ENCODE results near the gene TMEM95. TPM values are rescaled to one million over a fixed set of nuclear protein-coding genes. Genes with fewer than 3 reads are reported as not detected.
A peak's percentile ranks its signal among the peaks of the same experiment; 100 is the strongest.

The TMEM95 gene
- total and polyA plus RNA-seq, 4 donors, result not detected

- Histone ChIP-seq H3K27ac (ENCODE audit: low read depth in 1 of 2, low read length in 2 of 2) (peak overlapping the region; percentile 65 to 82), H3K9me3 (ENCODE audit: control insufficient read depth in 4 of 4, low read length in 3 of 4) (no peaks in the 10 kb centered on the region), H3K4me1 (ENCODE audit: control insufficient read depth in 4 of 4, insufficient read depth in 4 of 4, low read length in 3 of 4) (peaks cover 8 to 22% (median 15%) of the 10 kb centered on the region in 4 donors), H3K27me3 (ENCODE audit: control insufficient read depth in 4 of 4, insufficient read depth in 4 of 4, low read length in 3 of 4) (no peaks in the 10 kb centered on the region), H3K4me3 (ENCODE audit: low read depth in 1 of 3, low read length in 3 of 3) (peak overlapping the region; percentile 70 to 93 (median 84)), H3K9ac (ENCODE audit: low read depth in 1 of 2, low read length in 2 of 2) (peak overlapping the region in 1 of 2 donors; percentile 68), H3K36me3 (ENCODE audit: control insufficient read depth in 4 of 4, insufficient read depth in 3 of 4, low read depth in 1 of 4, low read length in 3 of 4) (peaks cover 0 to 14% (median 4%) of the 10 kb centered on the region in 4 donors)
- WGBS, result 1% methylated on average over 34 of the region's 34 CpGs
- TF ChIP-seq TAF1 (conservative IDR thresholded peaks at IDR 0.05) (no peak), RAD21 (IDR thresholded peaks at IDR 0.05) (no peak), SP1 (IDR thresholded peaks at IDR 0.05) (no peak), FOXA2 (IDR thresholded peaks at IDR 0.05) (no peak), YY1 (IDR thresholded peaks at IDR 0.05) (no peak), HNF4G (IDR thresholded peaks at IDR 0.05) (no peak), FOXA1 (IDR thresholded peaks at IDR 0.05) (no peak), GABPA (IDR thresholded peaks at IDR 0.05 in 1 of 2, conservative IDR thresholded peaks at IDR 0.05 in 1 of 2) (no peak), EGR1 (IDR thresholded peaks at IDR 0.05; ENCODE audit: low read depth in 2 of 2) (no peak), RXRA (IDR thresholded peaks at IDR 0.05) (no peak), HNF4A (conservative IDR thresholded peaks at IDR 0.05) (no peak), NR2F2 (IDR thresholded peaks at IDR 0.05) (no peak)
- TF ChIP-seq, protein P1, sequence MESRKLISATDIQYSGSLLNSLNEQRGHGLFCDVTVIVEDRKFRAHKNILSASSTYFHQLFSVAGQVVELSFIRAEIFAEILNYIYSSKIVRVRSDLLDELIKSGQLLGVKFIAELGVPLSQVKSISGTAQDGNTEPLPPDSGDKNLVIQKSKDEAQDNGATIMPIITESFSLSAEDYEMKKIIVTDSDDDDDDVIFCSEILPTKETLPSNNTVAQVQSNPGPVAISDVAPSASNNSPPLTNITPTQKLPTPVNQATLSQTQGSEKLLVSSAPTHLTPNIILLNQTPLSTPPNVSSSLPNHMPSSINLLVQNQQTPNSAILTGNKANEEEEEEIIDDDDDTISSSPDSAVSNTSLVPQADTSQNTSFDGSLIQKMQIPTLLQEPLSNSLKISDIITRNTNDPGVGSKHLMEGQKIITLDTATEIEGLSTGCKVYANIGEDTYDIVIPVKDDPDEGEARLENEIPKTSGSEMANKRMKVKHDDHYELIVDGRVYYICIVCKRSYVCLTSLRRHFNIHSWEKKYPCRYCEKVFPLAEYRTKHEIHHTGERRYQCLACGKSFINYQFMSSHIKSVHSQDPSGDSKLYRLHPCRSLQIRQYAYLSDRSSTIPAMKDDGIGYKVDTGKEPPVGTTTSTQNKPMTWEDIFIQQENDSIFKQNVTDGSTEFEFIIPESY (IDR thresholded peaks at IDR 0.05), result no peak
- TF ChIP-seq, protein P2, sequence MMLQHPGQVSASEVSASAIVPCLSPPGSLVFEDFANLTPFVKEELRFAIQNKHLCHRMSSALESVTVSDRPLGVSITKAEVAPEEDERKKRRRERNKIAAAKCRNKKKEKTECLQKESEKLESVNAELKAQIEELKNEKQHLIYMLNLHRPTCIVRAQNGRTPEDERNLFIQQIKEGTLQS (IDR thresholded peaks at IDR 0.05), result no peak
- TF ChIP-seq, protein P3, sequence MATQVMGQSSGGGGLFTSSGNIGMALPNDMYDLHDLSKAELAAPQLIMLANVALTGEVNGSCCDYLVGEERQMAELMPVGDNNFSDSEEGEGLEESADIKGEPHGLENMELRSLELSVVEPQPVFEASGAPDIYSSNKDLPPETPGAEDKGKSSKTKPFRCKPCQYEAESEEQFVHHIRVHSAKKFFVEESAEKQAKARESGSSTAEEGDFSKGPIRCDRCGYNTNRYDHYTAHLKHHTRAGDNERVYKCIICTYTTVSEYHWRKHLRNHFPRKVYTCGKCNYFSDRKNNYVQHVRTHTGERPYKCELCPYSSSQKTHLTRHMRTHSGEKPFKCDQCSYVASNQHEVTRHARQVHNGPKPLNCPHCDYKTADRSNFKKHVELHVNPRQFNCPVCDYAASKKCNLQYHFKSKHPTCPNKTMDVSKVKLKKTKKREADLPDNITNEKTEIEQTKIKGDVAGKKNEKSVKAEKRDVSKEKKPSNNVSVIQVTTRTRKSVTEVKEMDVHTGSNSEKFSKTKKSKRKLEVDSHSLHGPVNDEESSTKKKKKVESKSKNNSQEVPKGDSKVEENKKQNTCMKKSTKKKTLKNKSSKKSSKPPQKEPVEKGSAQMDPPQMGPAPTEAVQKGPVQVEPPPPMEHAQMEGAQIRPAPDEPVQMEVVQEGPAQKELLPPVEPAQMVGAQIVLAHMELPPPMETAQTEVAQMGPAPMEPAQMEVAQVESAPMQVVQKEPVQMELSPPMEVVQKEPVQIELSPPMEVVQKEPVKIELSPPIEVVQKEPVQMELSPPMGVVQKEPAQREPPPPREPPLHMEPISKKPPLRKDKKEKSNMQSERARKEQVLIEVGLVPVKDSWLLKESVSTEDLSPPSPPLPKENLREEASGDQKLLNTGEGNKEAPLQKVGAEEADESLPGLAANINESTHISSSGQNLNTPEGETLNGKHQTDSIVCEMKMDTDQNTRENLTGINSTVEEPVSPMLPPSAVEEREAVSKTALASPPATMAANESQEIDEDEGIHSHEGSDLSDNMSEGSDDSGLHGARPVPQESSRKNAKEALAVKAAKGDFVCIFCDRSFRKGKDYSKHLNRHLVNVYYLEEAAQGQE (IDR thresholded peaks at IDR 0.05), result no peak
- DNase-seq (ENCODE audit: low spot score), result peak; percentile 85
Measured at GRCh38 chr17:7329997-7330637, 24.8 kb upstream of the TMEM95 start.

DNA sequence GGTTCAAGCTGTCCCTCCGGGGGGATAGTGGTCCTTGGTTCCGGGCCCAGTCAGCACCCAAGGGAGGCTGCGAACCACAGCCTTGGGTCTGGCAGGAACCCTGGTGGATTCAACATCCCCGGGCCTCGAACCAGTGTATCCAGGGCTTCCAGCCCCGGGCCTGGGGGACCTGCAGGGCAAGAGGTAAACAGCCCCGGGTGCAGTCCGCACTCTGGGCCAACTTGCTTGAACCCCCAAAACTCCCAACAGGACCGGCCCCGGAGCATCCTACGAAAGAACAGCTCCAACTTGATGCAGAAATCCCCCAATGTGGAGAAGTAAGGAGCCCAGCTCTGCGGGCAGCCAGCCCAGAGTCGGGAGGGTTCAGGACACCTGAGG lies 24.3 kb upstream of the TMEM95 start:
- WGBS, result 75% methylated on average over 13 of the region's 13 CpGs
- Histone ChIP-seq H3K36me3 (ENCODE audit: control insufficient read depth in 4 of 4, insufficient read depth in 3 of 4, low read depth in 1 of 4, low read length in 3 of 4) (peaks cover 0 to 9% (median 3%) of the 10 kb centered on the region in 4 donors), H3K4me3 (ENCODE audit: low read depth in 1 of 3, low read length in 3 of 3) (peak overlapping the region in 2 of 3 donors; percentile 15 to 84), H3K27me3 (ENCODE audit: control insufficient read depth in 4 of 4, insufficient read depth in 4 of 4, low read length in 3 of 4) (no peaks in the 10 kb centered on the region), H3K4me1 (ENCODE audit: control insufficient read depth in 4 of 4, insufficient read depth in 4 of 4, low read length in 3 of 4) (peaks cover 8 to 22% (median 15%) of the 10 kb centered on the region in 4 donors), H3K27ac (ENCODE audit: low read depth in 1 of 2, low read length in 2 of 2) (peak overlapping the region; percentile 65 to 82), H3K9ac (ENCODE audit: low read depth in 1 of 2, low read length in 2 of 2) (no peak overlapping the region), H3K9me3 (ENCODE audit: control insufficient read depth in 4 of 4, low read length in 3 of 4) (no peaks in the 10 kb centered on the region)
- no peak for DNase-seq (ENCODE audit: low spot score)
- TF ChIP-seq, protein P1 (IDR thresholded peaks at IDR 0.05), result no peak
- TF ChIP-seq NR2F2 (IDR thresholded peaks at IDR 0.05) (no peak), RXRA (IDR thresholded peaks at IDR 0.05) (no peak), SP1 (IDR thresholded peaks at IDR 0.05) (no peak)
